Sigmoid colon (tissue), 4 donors: ENCODE measurements around the gene VGLL4.

Experiments used
- EP300 ChIP-seq, 4 donors: sonication (generic); formaldehyde crosslinking; IDR thresholded peaks; one replicate each; pipeline ENCODE4 v1.6.1; 2017; ENCODE audit warnings: antibody characterized with exemption in 4 of 4
- POLR2A ChIP-seq, 2 donors: fragments of 450-650 bp; IDR thresholded peaks; one replicate each; pipeline ENCODE4 v1.6.1; 2016; ENCODE audit warnings: antibody characterized with exemption in 2 of 2, mild to moderate bottlenecking in 2 of 2, moderate library complexity in 2 of 2
- POLR2AphosphoS5 ChIP-seq, 4 donors: sonication (generic); formaldehyde crosslinking; IDR thresholded peaks; one replicate each; pipeline ENCODE4 v1.6.1; 2017; ENCODE audit warnings: antibody characterized with exemption in 4 of 4
- TF ChIP-seq, protein P1 (sequence below), 4 experiments: fragments of 450-650 bp in 3 of 4; fragments of 200-600 bp in 1 of 4; IDR thresholded peaks; one replicate each; pipeline ENCODE4 v1.5.1; 2016 to 2019; ENCODE audit warnings: antibody characterized with exemption in 4 of 4, mild to moderate bottlenecking in 3 of 4, moderate library complexity in 2 of 4

- TF ChIP-seq, protein P1, sequence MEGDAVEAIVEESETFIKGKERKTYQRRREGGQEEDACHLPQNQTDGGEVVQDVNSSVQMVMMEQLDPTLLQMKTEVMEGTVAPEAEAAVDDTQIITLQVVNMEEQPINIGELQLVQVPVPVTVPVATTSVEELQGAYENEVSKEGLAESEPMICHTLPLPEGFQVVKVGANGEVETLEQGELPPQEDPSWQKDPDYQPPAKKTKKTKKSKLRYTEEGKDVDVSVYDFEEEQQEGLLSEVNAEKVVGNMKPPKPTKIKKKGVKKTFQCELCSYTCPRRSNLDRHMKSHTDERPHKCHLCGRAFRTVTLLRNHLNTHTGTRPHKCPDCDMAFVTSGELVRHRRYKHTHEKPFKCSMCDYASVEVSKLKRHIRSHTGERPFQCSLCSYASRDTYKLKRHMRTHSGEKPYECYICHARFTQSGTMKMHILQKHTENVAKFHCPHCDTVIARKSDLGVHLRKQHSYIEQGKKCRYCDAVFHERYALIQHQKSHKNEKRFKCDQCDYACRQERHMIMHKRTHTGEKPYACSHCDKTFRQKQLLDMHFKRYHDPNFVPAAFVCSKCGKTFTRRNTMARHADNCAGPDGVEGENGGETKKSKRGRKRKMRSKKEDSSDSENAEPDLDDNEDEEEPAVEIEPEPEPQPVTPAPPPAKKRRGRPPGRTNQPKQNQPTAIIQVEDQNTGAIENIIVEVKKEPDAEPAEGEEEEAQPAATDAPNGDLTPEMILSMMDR (IDR thresholded peaks at IDR 0.05) = no peak
- TF ChIP-seq POLR2A (IDR thresholded peaks at IDR 0.05) (no peak), EP300 (IDR thresholded peaks at IDR 0.05) (no peak), POLR2AphosphoS5 (IDR thresholded peaks at IDR 0.05) (no peak)
Observed at GRCh38 chr3:11576453-11576852, 67.3 kb downstream of the VGLL4 start.
